HTR-8/SVneo (cell line): ENCODE measurements around the gene PTPN14.
A peak's percentile ranks its signal among the peaks of the same experiment; 100 is the strongest.

Experiments
- DNase-seq: peaks from one replicate; pipeline ENCODE4 v3.0.0; 2011; ENCODE audit warnings: low spot score, mixed read lengths; ENCODE audit not compliant: insufficient read length
- FAIRE-seq: peaks from 2 replicates; lab custom pipeline; 2011; peaks lifted over from hg19 to GRCh38; lab: Jason Lieb, UNC

The PTPN14 gene

DNA sequence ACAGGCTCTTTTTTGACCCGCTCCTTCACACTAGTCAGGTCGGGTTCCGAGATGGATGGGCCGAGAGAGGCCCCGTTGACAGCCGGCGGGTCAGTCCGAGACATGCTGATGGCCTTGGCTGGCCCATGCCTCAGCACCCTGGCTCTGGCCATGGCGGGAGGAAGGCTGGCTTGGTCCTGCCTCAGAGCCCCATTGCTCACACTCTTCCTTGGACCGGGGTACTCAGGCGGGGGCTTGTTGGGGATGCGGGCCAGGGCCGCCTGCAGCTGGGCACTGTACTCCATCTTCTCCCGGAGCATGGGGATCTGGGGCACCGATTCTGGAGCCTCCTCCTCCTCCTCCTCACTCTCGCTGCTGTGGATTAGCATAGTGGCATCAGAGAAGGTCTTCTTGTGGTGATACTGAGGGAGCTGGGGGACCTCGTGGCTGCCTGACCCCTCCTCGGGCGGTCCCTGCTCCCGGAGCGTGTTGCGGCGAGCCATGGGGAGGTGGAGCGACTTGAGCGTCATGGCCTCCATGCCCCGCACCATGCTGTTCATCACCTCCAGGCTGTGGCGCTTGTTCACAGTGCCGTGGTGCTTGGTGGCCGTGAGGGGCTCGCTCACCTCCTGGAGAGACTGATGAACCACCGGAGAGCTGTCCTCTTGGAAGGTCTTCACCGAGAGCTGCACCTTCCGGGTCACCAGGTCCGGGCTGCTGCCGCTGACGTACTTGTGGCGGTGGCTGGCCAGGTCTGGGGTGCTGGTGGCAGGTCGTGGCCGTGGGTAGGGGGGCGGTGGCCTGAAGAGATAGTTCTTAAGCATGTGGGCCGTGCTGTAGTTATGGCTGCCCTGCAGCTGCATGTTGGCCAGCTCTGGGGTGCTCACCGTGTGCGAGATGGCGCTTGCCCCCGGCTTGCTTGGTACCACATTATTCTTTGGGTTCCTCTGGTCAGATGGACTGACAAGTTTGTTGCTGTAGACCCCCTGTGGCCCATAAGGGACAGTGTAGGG, 167.7 kb downstream of the PTPN14 start:
- DNase-seq (no peak), FAIRE-seq (no peak)

DNA sequence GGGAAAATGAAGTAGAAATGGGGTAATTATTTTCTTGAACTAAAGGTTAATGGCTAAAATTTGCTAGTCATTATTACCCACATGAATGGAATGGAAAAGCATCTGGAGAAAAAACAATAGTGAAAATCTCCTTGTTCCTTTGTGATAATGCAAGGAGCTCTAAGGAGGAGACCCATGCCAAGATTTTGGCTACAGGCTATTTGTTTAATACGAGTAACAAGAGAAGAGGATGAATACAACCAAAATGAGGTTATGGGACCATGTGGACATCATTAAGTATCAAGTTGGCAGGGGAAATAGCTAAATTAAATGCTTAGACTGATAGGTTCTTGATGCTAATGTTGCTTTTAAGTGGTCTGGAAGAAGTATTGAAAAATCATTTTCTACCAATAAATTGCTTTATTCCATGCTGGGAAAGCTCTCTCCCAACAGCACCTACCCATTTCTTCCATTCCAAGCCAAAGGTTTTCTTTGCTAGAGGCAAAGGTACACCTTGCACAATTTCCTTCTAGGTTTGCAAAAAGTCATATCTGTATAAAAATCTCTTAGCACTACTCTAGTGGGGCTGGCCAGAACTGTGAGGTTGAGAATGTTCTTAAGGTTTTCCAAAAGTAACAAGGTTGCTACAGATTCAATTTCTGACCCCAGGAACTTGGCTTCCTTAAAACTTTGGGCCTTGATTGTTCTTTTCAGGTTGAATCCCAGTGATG, 170.3 kb downstream of the PTPN14 start:
- DNase-seq = no peak
- FAIRE-seq = no peak

GRCh38 chr1:214380396-214380795, 171.0 kb downstream of the PTPN14 start:
- no peak for DNase-seq
- no peak for FAIRE-seq

DNA sequence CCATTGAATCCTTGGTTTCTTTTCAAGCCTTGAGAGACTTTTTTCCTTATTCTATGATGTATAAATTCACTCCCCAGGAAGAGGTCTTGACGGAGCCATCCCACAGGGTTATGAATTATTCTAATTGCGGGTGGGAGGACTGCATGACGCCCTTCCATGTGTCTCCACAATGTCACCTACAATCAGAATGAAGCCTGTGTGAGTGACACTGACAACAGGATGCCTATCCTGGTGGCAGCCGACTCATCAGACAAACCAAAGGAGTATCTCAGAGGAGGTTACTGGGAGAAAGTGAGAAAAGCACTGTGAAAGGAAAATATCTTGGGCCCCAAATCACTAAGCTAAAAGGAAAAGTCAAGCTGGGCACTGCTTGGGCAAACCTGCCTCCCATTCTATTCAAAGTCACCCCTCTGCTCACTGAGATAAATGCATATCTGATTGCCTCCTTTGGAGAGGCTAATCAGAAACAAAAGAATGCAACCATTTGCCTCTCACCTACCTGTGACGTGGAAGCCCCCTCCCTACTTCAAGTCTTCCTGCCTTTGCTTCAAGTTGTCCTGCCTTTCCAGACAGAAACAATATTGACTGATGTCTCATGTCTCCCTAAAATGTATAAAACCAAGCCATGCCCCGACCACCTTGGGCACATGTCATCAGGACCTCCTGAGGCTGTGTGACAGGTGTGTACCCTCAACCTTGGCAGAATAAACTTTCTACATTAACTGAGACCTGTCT, 172.0 kb downstream of the PTPN14 start:
- FAIRE-seq (no peak), DNase-seq (no peak)

DNA sequence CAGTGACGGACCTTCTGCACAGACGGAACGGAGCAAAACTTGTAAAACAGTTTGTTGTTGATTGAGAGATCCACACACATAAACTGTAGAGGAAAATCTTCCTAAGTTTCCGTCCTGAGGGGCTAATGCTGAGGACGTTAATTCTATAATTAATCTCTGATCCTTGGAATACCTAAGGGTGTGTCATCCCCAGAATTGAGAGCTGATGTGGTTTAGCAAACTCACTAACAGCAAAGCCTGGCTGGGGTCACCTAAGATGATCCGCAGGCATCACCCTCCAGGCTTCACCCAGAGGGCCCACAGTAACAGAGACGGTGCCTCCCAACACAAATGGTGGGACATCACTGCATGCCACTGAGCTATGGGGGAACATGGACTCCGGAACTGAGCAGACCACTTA, 172.9 kb downstream of the PTPN14 start:
- DNase-seq = no peak
- FAIRE-seq = no peak

GRCh38 chr1:214377886-214378285, 173.5 kb downstream of the PTPN14 start:
- DNase-seq (peak; percentile 59), FAIRE-seq (peak; percentile 59)

DNA sequence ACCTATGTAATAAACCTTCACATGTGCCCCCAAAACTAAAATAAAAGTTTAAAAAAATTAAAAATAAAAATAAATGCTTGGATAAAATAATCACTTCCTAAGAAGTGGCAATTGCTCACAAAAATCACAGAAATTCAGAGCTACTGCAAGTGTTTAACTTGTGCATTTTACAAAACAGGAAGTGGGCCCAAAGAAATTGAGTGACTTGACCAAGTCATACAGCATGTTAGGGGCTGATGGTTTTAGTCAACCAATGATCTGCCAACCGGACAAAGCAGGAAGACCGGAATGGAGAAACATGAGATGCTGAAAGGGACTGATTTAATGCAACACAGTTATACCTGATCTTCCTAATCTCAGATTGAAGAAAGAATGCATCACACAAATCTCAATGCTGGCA, 173.9 kb downstream of the PTPN14 start:
- no peak for DNase-seq
- FAIRE-seq = peak; percentile 26

- FAIRE-seq = no peak
Measured at GRCh38 chr1:214372092-214372491, 179.3 kb downstream of the PTPN14 start.

GRCh38 chr1:214370615-214371014, 180.8 kb downstream of the PTPN14 start:
- DNase-seq (no peak), FAIRE-seq (no peak)

More at GRCh38 chr1:214372092-214372491, 179.3 kb downstream of the PTPN14 start:
- DNase-seq = no peak

GRCh38 chr1:214369364-214369763, 182.0 kb downstream of the PTPN14 start:
- no peak for FAIRE-seq
- DNase-seq = no peak

DNA sequence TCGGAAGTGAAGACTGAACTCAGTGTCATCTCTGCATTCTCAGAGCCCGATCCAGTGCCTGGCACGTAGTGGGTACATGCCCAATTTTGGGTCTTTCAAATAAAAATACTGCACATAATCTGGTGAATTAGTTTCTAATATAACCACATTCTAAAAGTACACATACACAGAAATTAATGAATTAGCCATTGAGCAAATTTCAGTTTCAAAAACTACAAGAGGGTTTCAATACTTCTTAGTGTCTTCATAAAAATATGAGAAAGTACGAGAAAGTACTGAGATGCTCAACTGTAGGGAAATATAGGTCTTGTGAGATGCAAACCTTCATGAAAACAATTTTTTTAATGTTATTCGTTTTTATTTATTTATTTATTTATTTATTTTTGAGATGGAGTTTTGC, 183.6 kb downstream of the PTPN14 start:
- DNase-seq (no peak), FAIRE-seq (no peak)

DNA sequence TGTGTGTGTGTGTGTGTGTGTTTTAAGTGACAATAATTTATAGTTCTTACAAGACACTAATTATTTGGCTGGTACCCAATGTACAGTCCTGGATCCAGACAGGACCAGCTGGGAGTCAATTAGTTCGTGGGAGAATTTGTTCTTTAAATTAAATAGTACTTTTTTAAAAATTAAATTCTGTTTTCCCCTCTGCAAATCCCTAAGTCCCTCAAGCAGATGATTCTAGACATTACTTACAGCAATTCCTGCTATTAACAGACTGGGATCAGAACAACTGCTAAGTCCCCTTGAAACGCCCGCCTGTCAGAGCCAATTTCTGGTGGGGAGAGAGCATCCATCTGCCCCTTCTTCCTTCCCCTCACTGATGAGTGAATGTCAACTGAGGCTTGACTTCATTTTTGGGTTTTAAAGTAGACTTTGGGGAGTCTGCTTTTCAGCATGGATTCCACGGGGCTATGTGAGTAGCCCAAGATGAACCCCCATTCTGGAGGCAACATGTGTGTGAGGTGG, 186.6 kb downstream of the PTPN14 start:
- FAIRE-seq (no peak), DNase-seq (no peak)

GRCh38 chr1:214364386-214364785, 187.0 kb downstream of the PTPN14 start:
- DNase-seq (no peak), FAIRE-seq (no peak)

DNA sequence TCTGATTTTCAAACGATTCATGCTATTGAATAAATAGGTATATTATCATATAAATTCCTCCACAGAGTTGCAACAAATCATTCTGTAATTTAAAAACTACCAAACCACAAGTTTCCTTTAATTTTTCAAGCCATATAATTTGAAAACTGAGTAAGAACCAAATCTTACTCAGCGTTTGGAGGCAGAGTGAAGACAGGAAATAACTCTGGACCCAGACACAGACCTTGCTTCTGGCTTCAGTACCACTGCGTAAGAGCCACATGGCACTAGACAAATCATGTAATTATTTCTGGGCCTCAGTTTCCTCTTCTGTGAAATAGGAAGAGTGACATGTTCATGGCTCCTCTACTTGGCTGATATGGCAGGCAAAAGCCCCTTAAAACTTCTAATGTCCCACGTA, 188.0 kb downstream of the PTPN14 start:
- FAIRE-seq (no peak), DNase-seq (no peak)

GRCh38 chr1:214362188-214362882, 189.1 kb downstream of the PTPN14 start:
- FAIRE-seq (no peak), DNase-seq (no peak)

- DNase-seq (no peak), FAIRE-seq (no peak)
Measured at GRCh38 chr1:214361636-214362035, 189.8 kb downstream of the PTPN14 start.

DNA sequence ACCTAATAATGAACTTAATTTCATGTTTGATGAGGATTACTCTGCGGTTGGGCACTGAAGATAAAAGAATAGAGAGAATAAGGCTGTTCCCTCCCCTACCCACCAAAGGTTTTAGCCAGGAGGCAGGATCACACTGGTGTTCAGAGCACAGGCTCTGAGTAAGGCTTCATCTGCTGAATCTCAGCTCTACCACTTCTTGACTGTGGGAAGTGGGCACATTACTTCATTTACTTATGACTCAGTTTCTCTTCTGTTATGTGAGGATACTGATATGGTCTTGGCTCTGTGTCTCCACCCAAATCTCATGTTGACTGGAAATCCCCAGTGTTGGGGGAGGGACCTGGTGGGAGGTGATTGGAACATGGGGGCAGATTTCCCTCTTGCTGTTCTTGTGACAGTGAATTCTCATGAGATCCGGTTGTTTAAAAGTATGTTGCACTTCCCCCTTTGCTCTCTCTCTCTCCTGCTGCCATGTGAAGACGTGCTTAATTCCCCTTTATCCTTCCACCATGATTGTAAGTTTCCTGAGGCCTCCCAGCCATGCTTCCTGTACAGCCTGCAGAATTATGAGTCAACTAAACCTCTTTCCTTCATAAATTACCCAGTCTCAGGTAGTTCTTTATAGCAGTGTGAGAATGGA, 190.8 kb downstream of the PTPN14 start:
- no peak for FAIRE-seq
- DNase-seq = no peak

DNA sequence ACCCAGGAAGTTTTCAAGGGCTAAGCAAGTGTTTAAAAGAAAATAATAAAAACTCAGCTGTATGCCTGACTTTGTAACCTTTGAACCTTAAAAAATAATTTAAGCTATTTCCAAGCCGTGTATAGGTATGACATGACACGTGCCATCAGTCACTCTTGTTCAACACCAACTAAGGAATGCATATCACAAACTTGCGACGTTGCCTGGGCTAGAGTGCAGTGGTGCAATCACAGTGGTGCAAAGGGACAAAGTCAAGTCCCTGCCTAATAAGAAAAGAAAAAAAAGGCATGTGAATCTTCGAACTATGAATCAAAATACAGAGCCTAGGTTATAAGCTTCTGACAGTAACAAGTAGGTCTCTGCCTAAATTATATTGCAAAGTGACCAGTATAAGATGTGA, 191.3 kb downstream of the PTPN14 start:
- DNase-seq (no peak), FAIRE-seq (no peak)

- DNase-seq (no peak), FAIRE-seq (no peak)
Measured at GRCh38 chr1:214354440-214355148, 196.8 kb downstream of the PTPN14 start.
